Epithelial cell of esophagus (primary cell): ENCODE measurements around the gene SMARCA4.

Experiments used
- DNase-seq: peaks from one replicate; pipeline ENCODE4 v3.0.0; 2010; ENCODE audit warnings: low read depth
- H3K4me3 ChIP-seq: 2 replicates; pipeline ENCODE4 v1.5.1; 2011; ENCODE audit warnings: mild to moderate bottlenecking, low read length, control low read depth
- TF ChIP-seq, protein P1 (sequence below): IDR thresholded peaks from 2 replicates; pipeline ENCODE4 v1.5.1; 2011; ENCODE audit warnings: low read depth, mild to moderate bottlenecking, low read length, control low read depth, inconsistent platforms; ENCODE audit not compliant: insufficient read depth; ENCODE audit errors: missing control alignments

Gene SMARCA4

DNA sequence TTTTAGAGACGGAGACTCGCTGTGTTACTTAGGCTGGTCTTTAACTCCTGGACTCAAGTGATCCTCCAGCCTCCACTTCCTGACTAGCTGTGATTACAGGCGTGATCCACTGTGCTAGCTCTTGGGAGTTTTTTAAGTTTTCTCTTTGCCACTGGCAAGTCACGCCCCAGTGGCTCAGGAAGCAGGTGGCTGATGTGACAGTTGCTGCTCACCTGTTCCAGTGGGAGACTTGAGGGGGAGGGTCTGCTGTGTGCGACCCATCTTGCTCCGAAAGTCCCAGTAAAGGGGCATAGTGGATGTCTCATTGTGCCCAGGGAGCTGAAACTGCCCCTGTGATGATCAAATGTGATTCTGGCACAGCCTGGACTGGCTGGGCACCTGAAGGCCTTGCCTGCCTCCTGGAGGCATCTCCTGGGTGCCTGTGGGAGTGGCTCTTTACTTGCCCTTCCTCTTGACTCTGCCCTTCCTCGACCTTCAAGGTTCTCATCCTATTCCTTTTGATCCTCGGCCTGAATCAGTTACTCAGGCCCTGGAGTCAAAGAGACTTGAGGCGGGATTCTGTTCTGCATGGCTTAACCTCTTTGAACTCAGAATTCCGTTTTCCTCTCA lies 7.8 kb downstream of the SMARCA4 start:
- TF ChIP-seq, protein P1, sequence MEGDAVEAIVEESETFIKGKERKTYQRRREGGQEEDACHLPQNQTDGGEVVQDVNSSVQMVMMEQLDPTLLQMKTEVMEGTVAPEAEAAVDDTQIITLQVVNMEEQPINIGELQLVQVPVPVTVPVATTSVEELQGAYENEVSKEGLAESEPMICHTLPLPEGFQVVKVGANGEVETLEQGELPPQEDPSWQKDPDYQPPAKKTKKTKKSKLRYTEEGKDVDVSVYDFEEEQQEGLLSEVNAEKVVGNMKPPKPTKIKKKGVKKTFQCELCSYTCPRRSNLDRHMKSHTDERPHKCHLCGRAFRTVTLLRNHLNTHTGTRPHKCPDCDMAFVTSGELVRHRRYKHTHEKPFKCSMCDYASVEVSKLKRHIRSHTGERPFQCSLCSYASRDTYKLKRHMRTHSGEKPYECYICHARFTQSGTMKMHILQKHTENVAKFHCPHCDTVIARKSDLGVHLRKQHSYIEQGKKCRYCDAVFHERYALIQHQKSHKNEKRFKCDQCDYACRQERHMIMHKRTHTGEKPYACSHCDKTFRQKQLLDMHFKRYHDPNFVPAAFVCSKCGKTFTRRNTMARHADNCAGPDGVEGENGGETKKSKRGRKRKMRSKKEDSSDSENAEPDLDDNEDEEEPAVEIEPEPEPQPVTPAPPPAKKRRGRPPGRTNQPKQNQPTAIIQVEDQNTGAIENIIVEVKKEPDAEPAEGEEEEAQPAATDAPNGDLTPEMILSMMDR, result peak; percentile 24
- no peak for DNase-seq
- no peak overlapping the region for H3K4me3 ChIP-seq

- TF ChIP-seq, protein P1, result no peak
- DNase-seq, result no peak
- H3K4me3 ChIP-seq, result no peak overlapping the region
Measured at GRCh38 chr19:10971107-10971726, 10.4 kb downstream of the SMARCA4 start.

- H3K4me3 ChIP-seq, result no peak overlapping the region
- TF ChIP-seq, protein P1, result no peak
- DNase-seq, result no peak
Measured at GRCh38 chr19:10975374-10976130, 14.7 kb downstream of the SMARCA4 start.

GRCh38 chr19:10976131-10976892 lies 15.5 kb downstream of the SMARCA4 start:
- TF ChIP-seq, protein P1, result no peak
- no peak overlapping the region for H3K4me3 ChIP-seq

DNA sequence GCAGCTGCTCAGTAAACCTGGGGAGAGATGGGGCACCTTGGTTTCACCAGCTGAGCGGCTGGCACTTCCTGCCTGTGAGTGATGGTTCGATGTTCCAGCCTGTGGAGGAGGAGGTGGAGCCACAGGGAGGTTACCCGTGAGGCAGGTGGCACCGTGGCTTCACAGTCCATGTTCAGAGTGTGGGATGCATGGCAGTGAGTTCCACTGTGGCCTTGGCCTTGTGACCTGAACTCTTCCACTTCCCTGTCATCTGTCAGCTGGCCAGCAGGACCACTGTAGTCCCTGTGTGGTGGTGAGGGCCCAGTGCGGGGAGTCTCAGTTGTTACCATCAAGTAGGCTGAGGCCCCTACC lies 16.9 kb downstream of the SMARCA4 start:
- DNase-seq, result no peak
- TF ChIP-seq, protein P1, result no peak
- no peak overlapping the region for H3K4me3 ChIP-seq

More at GRCh38 chr19:10976131-10976892, 15.5 kb downstream of the SMARCA4 start:
- no peak for DNase-seq

DNA sequence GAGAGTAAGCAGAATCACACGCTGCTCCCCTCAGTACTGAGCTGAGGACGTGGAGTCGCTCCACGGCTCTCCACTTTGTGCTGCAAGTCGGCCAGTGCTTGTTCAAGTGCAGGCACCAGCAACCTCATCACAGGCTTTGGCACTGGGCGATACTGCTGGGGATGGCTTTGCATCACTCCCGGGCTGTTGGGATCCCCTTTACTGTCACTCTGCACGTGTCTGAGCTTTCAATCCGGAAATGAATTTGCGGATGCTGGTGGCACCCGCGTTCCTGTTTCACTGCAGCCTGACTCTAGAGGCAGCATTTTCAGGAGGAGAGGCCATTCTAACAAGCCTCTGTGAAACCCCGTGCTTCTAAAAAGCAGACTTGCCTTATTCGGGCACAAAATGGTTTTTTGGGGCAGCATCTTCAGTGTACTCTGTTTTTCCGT lies 19.1 kb downstream of the SMARCA4 start:
- TF ChIP-seq, protein P1, result no peak
- no peak for DNase-seq
- H3K4me3 ChIP-seq, result no peak overlapping the region
